ENCODE results near the gene KCNMA1.

The KCNMA1 gene

DNA sequence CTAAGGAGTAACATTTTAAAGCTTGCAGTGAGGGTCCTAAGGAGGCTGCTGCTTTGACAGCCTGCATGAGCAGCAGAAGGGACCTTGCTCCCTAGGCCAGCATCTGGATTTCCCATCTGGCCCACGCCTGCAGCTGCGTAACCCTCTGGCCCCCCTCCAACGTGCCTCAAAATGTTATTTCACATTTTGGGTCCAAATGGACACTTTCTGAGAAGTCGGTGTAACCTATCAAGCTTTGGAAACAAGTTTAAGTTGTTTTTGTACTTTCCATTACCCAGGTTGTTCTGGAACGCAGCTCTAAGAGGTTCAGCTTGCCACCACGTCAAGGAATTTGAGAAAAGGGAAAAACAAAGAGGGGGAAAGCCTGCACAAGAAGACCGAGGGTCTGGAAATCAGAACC lies 338.3 kb downstream of the KCNMA1 start:
- Histone ChIP-seq H3K9me3 (ENCODE audit: control insufficient read depth, low read length) (no peaks in the 10 kb centered on the region), H3K4me3 (ENCODE audit: insufficient read depth, low read depth, low read length, poor library complexity, severe bottlenecking) (no peak overlapping the region), H3K27ac (ENCODE audit: insufficient read depth, low read length, poor library complexity, severe bottlenecking) (no peak overlapping the region), H3K27me3 (replicated peaks; ENCODE audit: control insufficient read depth, insufficient read depth, low read length, poor library complexity, severe bottlenecking) (no peaks in the 10 kb centered on the region), H3K36me3 (ENCODE audit: control insufficient read depth, insufficient read depth, low read length) (no peaks in the 10 kb centered on the region), H3K4me1 (ENCODE audit: control insufficient read depth, insufficient read depth, low read length, poor library complexity, severe bottlenecking) (no peaks in the 10 kb centered on the region)
- no peak for DNase-seq

DNA sequence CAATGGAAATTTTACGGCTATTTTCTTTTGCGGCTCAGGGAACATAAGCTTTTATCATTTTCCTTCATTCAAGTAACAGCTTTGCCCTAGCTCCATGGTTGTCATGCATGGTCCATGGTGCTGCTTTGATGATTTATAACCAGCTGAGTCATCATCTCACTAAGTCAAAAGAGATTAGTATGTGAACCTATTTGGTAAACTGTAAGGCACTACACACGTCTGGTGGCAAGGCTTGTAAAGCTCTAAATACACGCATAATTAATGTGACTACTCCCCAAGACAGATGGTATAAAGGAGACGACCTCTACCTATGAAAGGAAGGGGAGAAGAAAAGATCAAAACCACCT lies 340.2 kb downstream of the KCNMA1 start:
- H3K4me1 ChIP-seq (ENCODE audit: control insufficient read depth, insufficient read depth, low read length, poor library complexity, severe bottlenecking), result no peaks in the 10 kb centered on the region

DNA sequence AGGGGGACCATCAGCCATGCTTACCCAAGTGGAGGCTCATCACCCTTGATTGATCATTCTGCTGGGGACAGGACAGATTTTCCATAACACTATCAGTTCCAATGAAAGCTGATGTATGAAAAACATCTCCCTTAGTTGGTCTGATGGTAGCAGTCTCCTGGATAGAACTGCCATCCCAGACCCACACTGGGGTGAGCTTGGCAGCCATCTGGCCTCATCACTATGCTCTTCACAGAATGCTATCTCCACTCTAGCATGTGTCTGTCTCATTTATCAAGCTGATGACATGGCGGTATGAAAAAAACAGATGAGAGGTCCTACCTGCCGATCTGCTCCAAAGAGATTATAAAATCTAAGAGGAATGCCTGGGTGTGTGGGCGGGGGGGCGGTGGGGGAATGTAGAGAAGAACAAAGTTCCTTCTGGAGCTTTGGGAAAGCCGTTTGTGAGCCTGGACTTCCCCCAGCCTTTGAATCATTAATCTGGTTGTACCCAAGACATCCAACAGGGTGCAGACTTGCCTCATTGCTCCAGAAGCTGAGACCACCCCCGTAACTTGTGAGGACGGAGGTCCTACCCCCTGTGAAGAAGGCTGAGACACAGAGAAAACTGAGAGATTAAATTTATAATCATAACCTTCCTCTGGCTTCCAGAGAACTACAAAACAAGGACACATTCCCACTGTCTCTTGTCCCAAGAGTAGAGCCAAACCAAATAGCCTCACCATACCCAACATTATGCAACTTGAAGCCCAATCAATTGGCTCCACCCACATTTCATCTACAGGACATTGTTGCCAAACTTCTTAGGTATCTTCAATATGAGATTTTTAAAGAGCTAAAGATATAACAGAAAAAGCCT lies 340.8 kb downstream of the KCNMA1 start:
- DNase-seq, result no peak
- H3K27me3 ChIP-seq (replicated peaks; ENCODE audit: control insufficient read depth, insufficient read depth, low read length, poor library complexity, severe bottlenecking), result no peaks in the 10 kb centered on the region
- H3K4me1 ChIP-seq (ENCODE audit: control insufficient read depth, insufficient read depth, low read length, poor library complexity, severe bottlenecking), result no peaks in the 10 kb centered on the region
- no peak overlapping the region for H3K27ac ChIP-seq (ENCODE audit: insufficient read depth, low read length, poor library complexity, severe bottlenecking)
- H3K4me3 ChIP-seq (ENCODE audit: insufficient read depth, low read depth, low read length, poor library complexity, severe bottlenecking), result no peak overlapping the region
- H3K9me3 ChIP-seq (ENCODE audit: control insufficient read depth, low read length), result no peaks in the 10 kb centered on the region
- H3K36me3 ChIP-seq (ENCODE audit: control insufficient read depth, insufficient read depth, low read length), result no peaks in the 10 kb centered on the region

More for the DNA sequence above, 340.2 kb downstream of the KCNMA1 start:
- no peaks in the 10 kb centered on the region for H3K9me3 ChIP-seq (ENCODE audit: control insufficient read depth, low read length)
- no peaks in the 10 kb centered on the region for H3K36me3 ChIP-seq (ENCODE audit: control insufficient read depth, insufficient read depth, low read length)
- H3K4me3 ChIP-seq (ENCODE audit: insufficient read depth, low read depth, low read length, poor library complexity, severe bottlenecking), result no peak overlapping the region
- no peak for DNase-seq
- no peak overlapping the region for H3K27ac ChIP-seq (ENCODE audit: insufficient read depth, low read length, poor library complexity, severe bottlenecking)
- H3K27me3 ChIP-seq (replicated peaks; ENCODE audit: control insufficient read depth, insufficient read depth, low read length, poor library complexity, severe bottlenecking), result no peaks in the 10 kb centered on the region

DNA sequence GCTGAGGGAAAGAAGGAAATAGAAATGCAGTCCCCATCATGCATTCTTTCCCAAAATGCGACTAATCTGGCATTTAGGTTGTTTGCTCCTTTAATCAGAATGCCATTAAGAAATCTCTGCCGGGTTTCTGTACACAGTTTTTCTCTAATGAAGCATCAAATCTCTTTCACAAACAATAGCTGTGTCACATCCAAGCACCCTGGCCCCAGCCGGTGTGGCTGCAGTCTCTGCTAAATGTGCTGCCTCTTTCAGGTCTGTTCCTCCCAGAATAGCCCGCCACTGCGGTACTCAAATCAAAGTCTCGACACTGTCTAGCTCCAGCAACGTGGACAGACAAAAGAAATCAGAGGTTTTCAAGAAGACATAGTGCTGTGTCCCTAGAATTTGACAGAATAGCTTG lies 343.8 kb downstream of the KCNMA1 start:
- no peaks in the 10 kb centered on the region for H3K36me3 ChIP-seq (ENCODE audit: control insufficient read depth, insufficient read depth, low read length)
- no peak for DNase-seq
- H3K4me3 ChIP-seq (ENCODE audit: insufficient read depth, low read depth, low read length, poor library complexity, severe bottlenecking), result no peak overlapping the region
- no peaks in the 10 kb centered on the region for H3K9me3 ChIP-seq (ENCODE audit: control insufficient read depth, low read length)
- H3K27me3 ChIP-seq (replicated peaks; ENCODE audit: control insufficient read depth, insufficient read depth, low read length, poor library complexity, severe bottlenecking), result no peaks in the 10 kb centered on the region
- H3K27ac ChIP-seq (ENCODE audit: insufficient read depth, low read length, poor library complexity, severe bottlenecking), result no peak overlapping the region
- no peaks in the 10 kb centered on the region for H3K4me1 ChIP-seq (ENCODE audit: control insufficient read depth, insufficient read depth, low read length, poor library complexity, severe bottlenecking)

DNA sequence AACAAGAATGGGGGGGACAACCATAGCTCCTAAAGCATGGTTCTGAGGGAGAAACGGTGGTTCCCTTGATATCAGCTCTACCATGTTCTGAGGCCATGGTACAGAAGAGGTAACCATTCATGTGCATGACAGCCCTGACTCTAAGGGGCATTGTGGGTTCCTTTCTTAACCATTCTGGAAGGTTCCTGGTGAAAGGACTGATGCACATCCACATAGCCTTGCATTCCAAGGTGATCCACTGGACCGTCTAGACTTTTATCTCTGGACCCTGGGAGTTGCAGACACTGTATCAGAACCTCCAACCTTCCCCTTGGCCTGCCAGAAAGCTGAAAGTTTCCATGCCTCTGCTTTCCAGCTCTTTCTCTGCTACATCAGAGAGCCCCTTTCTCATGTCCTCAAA lies 344.3 kb downstream of the KCNMA1 start:
- Histone ChIP-seq H3K9me3 (ENCODE audit: control insufficient read depth, low read length) (no peaks in the 10 kb centered on the region), H3K4me3 (ENCODE audit: insufficient read depth, low read depth, low read length, poor library complexity, severe bottlenecking) (no peak overlapping the region), H3K4me1 (ENCODE audit: control insufficient read depth, insufficient read depth, low read length, poor library complexity, severe bottlenecking) (no peaks in the 10 kb centered on the region), H3K27ac (ENCODE audit: insufficient read depth, low read length, poor library complexity, severe bottlenecking) (no peak overlapping the region), H3K27me3 (replicated peaks; ENCODE audit: control insufficient read depth, insufficient read depth, low read length, poor library complexity, severe bottlenecking) (no peaks in the 10 kb centered on the region), H3K36me3 (ENCODE audit: control insufficient read depth, insufficient read depth, low read length) (no peaks in the 10 kb centered on the region)
- no peak for DNase-seq

DNA sequence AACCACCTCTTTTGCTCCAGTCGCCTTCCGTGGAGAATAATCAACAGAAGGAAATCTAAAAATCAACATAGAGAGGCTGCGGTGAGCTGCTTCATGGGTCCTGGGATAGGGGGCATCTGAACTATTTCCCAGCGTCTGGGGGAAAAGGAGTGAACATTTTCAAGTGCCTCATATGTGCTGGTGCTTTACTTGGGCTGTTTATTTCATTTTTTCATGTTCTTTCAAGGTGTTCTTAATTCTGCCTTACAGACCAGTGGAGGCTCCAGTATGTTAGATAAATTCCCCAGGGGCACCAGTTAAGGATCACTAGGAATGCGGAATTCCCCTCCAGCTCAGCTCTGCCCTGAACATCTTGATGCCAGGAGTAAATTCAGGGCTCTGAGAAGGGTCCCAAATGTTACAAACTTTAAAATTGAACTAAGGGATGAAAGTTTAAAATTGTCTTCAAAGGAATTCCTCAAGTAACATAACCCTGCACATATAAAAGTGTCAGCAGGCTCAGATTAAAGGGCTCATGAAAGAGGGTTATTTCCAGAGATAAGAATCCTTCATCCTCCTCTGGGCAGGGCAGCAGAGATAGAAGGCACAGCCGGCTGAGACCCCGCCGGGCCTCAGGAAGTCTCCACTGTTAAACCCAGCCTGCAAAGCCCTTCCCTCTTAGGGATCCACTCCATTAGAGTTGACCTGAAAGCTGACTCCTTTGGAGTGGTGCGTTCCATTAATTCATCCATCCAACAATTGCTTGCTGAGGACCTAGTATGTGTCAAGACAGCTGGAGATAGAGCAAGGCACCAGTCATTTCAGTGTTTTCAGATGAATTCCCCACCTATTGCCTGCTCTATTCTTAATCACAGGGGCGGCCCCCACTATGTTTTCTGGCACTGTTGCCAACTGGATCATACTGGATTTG lies 345.8 kb downstream of the KCNMA1 start:
- DNase-seq, result no peak
- no peak overlapping the region for H3K4me3 ChIP-seq (ENCODE audit: insufficient read depth, low read depth, low read length, poor library complexity, severe bottlenecking)
- no peak overlapping the region for H3K27ac ChIP-seq (ENCODE audit: insufficient read depth, low read length, poor library complexity, severe bottlenecking)
- no peaks in the 10 kb centered on the region for H3K4me1 ChIP-seq (ENCODE audit: control insufficient read depth, insufficient read depth, low read length, poor library complexity, severe bottlenecking)
- no peaks in the 10 kb centered on the region for H3K36me3 ChIP-seq (ENCODE audit: control insufficient read depth, insufficient read depth, low read length)
- H3K27me3 ChIP-seq (replicated peaks; ENCODE audit: control insufficient read depth, insufficient read depth, low read length, poor library complexity, severe bottlenecking), result no peaks in the 10 kb centered on the region
- H3K9me3 ChIP-seq (ENCODE audit: control insufficient read depth, low read length), result no peaks in the 10 kb centered on the region

DNA sequence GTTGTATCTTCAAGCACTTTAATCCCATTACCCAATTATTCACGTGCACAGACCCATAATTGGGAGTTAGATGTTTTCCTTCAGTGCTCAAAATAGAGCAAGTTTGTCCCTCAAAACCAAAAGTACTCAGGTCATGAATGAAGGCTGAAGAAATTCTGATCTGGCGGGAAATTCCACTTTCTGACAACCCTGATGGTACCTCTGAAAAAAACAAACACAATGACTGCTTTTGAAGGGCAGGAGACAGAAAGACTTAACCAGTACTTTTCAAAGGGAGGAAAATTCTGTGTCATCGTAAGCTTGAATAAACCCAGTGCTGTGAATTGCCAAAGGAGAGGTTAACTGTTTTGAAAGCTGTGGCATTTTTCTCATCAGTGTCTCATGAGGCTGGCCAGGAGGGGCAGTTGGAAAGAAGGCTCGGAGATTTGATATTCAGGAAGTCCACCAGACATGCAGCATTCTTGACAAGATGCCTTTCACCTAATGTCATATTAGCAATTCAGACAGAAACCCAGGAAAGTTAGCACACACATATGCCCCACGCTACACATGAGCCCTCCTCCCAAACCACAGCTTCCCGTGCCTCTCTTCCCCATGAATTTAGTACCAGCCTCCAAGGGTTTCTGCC lies 347.0 kb downstream of the KCNMA1 start:
- Histone ChIP-seq H3K36me3 (ENCODE audit: control insufficient read depth, insufficient read depth, low read length) (no peaks in the 10 kb centered on the region), H3K4me3 (ENCODE audit: insufficient read depth, low read depth, low read length, poor library complexity, severe bottlenecking) (no peak overlapping the region), H3K4me1 (ENCODE audit: control insufficient read depth, insufficient read depth, low read length, poor library complexity, severe bottlenecking) (no peaks in the 10 kb centered on the region), H3K27ac (ENCODE audit: insufficient read depth, low read length, poor library complexity, severe bottlenecking) (no peak overlapping the region), H3K27me3 (replicated peaks; ENCODE audit: control insufficient read depth, insufficient read depth, low read length, poor library complexity, severe bottlenecking) (no peaks in the 10 kb centered on the region), H3K9me3 (ENCODE audit: control insufficient read depth, low read length) (no peaks in the 10 kb centered on the region)
- DNase-seq, result no peak

DNA sequence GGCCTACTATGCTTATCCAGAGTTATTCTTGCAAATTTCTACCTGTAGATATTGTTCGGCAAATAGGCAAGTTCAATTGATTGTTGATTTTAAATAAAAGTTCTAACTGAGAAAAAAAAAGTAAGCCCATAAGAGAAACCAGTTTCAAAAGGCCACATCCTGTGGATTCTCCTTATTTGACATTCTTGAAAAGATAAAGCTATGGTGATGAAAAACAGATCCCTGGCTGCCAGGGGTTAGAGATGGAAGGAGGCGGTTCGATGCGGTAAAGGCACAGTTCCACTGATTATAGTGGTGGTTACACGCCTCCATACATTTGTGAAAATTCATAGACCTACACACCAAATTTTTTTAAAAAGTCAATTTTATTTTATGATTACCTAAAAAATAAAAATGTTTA lies 347.8 kb downstream of the KCNMA1 start:
- no peaks in the 10 kb centered on the region for H3K27me3 ChIP-seq (replicated peaks; ENCODE audit: control insufficient read depth, insufficient read depth, low read length, poor library complexity, severe bottlenecking)
- no peak for DNase-seq
- H3K36me3 ChIP-seq (ENCODE audit: control insufficient read depth, insufficient read depth, low read length), result no peaks in the 10 kb centered on the region
- no peaks in the 10 kb centered on the region for H3K4me1 ChIP-seq (ENCODE audit: control insufficient read depth, insufficient read depth, low read length, poor library complexity, severe bottlenecking)
- no peak overlapping the region for H3K4me3 ChIP-seq (ENCODE audit: insufficient read depth, low read depth, low read length, poor library complexity, severe bottlenecking)
- H3K27ac ChIP-seq (ENCODE audit: insufficient read depth, low read length, poor library complexity, severe bottlenecking), result no peak overlapping the region
- no peaks in the 10 kb centered on the region for H3K9me3 ChIP-seq (ENCODE audit: control insufficient read depth, low read length)

DNA sequence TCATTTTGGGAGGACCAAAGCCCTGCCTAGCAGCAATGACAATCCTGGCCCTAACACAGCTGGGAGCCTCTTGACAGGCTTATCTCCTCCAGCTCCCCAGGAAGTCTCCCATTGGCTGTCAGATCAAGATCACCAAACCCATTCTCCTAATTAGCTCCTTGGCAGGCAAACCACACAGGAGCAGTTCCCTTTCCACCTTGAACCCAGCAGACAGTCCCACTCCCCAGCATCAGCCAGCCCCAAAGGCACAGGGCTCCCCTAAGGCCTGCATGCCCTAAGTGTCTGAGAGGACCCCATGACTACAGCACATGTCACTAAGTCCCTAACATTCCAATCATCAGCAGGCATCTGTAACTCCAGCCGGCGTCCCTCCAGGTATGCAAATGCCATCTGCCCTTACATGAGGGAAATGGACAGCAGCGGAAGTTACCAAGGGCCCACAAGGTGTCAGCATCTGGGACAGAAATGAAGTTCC lies 348.5 kb downstream of the KCNMA1 start:
- Histone ChIP-seq H3K36me3 (ENCODE audit: control insufficient read depth, insufficient read depth, low read length) (no peaks in the 10 kb centered on the region), H3K27ac (ENCODE audit: insufficient read depth, low read length, poor library complexity, severe bottlenecking) (no peak overlapping the region), H3K27me3 (replicated peaks; ENCODE audit: control insufficient read depth, insufficient read depth, low read length, poor library complexity, severe bottlenecking) (no peaks in the 10 kb centered on the region), H3K9me3 (ENCODE audit: control insufficient read depth, low read length) (no peaks in the 10 kb centered on the region), H3K4me1 (ENCODE audit: control insufficient read depth, insufficient read depth, low read length, poor library complexity, severe bottlenecking) (no peaks in the 10 kb centered on the region), H3K4me3 (ENCODE audit: insufficient read depth, low read depth, low read length, poor library complexity, severe bottlenecking) (no peak overlapping the region)
- DNase-seq, result no peak

Measured in effector memory CD4-positive, alpha-beta T cell (primary cell).